ENCODE data around the gene FAAP24.
"Not testable (repeated sequence)": the region's sequence is repeated elsewhere in the genome, so short reads cannot be mapped to it uniquely, and the experiment has no call there.

The FAAP24 gene, protein sequence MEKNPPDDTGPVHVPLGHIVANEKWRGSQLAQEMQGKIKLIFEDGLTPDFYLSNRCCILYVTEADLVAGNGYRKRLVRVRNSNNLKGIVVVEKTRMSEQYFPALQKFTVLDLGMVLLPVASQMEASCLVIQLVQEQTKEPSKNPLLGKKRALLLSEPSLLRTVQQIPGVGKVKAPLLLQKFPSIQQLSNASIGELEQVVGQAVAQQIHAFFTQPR

DNA sequence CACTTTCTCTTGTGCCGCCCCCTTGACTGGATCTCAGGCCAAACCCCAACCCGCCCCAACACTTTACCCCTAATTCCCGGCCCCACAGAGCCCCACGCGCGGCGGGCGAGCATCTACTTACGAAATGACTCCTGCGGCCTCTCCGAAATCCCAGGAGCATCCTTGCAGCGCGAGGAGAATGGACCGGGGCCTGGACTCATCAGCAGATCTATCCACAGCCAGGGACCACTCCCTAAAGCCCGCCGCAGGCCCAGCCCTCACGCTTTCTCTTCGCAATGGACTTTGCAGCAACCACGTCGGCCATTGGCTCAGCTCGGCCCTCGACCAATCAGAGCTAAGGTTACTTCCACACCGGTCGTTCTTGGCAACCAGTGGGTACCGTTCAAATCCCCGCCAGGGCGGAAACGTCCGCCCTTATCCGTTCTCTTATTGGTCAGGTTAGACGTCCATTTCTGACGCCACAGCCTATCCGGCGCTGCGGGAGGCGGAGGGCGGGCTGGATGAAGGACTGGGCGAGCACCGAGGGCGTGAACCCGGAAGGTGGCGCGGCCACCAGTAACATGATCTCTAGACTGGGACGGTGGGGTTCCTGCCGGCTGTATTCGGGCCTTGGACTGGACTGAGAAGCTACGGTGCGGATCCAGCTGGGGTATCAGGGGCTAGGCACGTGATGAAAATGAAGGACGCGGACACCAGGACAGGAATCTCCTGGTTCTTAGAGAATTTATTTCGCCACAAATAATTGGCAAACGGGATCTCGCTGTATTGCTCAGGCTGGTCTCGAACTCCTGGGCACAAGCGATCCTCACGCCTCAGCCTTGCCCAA, at the start of gene FAAP24, which contains the start of gene CEP89:
TSS of gene FAAP24 (plus strand) at position 528 of the 826 bp plus-strand sequence. CDS start 955 bp downstream, outside the sequence.
TSS of gene CEP89 (minus strand) at position 244 of the 826 bp plus-strand sequence. CDS start at position 160, 84 bp downstream.
- peak; percentile 98 for DNase-seq

DNA sequence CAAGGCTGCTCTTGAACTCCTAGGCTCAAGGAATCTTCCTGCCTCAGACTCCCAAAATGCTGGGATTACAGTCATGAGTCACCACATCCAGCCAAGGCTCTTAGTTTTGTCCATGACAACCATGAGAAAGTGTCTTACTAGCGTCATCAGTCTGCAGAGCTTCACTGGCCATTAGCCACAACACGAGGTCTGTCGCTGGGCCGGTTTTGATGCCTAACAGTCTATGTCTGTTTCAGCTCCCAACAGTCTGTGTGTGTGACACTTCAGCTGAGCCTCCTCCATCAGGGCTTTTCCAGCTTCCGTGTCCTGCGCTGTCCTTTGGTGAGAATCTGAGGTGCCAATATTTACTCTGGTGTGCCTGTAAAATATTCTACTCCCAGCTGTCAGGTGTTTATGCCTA, 47.8 kb upstream of the FAAP24 start:
- no peak for DNase-seq

DNA sequence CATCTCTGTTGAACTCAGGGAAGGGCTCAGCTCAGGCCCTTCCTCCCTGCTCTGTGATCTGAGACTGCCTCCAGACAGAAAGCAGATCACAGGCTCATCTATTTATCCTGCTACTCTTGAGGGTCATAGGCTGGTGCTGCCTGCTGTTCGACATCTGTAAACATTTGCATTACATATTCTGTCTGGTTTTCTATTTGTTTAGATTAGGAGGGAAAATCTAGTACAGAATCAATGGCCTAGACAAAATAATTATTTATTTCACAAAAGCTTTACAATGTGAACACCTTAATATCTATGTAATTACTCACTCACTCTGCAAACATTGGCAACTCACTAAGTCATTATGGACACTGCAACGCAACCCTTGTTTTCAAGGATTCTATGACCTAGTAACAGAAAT, 43.2 kb upstream of the FAAP24 start:
- no peak for DNase-seq

DNA sequence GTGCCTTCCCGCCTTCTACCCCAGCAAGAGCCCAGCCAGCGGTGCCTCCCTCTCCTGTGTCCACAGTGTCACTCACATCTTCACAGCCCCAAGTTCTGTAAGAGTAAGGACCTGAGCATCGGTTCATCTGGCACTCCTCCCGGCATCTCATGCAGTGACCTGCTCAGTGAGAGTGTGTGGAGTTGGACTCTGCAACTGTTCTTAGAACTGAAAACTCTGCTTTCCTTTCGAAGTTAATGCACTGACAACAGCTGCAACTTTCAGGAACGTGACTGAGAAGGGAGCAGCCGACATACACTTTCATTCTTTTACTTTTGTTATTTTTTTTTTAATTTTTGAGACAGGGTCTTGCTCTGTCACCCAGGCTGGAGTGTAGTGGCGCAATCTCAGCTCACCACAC, 41.5 kb upstream of the FAAP24 start:
- no peak for DNase-seq

DNA sequence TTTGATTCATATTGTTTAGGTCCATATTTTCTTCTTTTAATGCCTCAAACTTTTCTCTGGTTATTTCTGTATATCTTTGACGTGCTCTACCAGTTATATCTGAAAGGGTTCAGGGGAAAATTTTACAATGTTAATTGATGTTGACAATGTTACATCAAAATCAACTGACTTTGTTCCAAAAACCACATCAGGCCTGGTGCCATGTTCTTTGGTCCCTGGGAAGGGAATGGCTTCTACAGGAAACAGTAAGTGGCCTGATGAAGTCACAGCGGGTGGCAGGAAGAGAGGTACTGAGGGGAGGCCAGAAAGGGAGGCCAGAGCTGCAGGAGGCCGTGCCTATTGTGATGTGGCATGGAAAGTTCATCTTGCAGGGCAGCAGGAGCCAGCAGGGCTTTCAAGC, 38.5 kb upstream of the FAAP24 start:
- no peak for DNase-seq

DNA sequence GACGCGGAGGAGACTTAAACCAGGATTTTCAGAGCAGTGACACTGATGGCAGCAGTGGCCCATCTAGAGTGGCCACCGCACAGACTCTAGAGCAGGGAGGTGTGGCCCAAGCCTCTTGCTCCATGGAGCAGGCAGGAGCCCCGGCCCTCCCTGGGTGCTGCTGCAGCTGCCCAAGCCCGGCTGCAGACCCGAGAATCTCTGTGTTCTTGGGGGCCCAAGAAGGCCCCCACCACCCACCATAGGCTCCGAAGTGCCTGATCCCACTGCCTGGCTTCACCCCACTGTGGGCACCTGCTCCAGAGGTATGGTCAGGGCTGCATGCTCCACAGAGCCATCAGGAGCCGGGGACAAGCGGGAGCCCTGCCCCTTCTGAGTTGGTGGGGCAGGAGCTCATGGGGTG, 36.4 kb upstream of the FAAP24 start:
- no peak for DNase-seq

DNA sequence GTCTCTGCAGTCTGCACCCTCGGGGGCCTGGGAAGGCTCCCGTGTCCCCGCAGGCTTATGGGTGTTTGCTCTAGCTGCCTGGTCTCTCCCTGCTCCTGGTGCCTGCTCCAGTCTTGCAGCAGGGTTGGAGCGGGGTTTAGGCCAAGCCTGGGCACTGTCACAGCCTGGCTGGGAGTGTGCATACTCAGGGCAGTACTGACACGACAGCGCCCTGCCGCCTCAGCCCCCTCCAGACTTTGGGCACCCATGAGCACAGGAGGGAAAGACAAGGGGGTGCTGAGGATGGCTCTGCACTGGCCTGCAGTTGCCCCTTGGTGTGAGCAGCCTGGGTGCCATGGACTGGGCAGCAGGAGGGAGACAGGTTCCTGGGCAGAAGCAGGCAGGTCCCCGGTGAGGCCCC, 36.0 kb upstream of the FAAP24 start:
- DNase-seq, result no peak

DNA sequence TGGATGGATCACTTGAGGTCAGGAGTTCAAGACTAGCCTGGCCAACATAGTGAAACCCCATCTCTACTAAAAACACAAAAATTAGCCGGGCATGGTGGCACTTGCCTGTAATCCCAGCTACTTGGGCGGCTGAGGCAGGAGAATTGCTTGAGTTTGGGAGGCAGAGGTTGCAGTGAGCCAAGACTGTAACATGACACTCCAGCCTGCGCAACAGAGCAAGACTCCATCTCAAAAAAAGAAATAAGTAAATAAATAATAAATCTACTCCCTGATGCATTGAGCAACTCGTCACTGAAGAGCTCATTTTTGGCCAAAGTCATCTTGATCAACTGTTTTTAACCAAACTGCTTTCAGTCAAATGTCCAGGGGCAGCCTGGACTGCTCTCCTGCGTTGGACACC, 30.8 kb upstream of the FAAP24 start:
- not testable (repeated sequence) for DNase-seq

DNA sequence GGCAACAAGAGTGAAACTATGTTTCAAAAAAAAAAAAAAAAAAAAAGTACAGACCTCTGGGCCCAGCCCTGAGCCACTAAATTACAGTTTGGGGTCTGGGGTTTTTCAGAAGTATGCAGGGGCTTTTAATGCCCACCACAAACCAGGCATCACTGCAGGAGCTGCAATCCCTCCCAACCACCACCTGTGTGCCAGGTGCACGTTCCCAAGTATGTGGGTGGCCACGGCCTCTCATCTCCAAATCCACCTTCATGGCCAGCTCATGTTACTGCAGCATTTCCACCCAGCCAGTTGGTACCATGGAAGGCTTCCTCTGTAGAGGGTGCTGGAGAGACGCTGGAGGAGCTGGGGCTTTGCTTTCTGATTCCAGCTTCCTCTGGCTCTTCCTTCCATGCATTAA, 26.8 kb upstream of the FAAP24 start:
- no peak for DNase-seq

DNA sequence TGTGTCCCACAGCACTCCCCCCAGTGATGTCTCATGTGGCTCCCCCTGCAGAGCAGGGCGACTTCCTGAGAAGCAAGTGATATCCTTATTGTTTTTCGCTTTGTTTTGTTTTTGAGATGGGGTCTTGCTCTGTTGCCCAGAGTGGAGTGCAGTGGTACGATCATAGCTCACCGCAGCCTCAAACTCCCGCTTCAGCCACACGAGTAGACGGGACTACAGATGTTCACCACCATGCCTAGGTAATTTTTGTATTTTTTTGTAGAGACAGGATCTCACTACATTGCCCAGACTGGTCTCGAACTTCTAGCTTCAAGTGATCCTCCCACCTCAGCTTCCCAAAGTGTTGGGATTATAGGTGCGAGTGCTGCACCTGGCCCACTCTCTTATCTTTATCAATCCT, 5.3 kb upstream of the FAAP24 start:
- no peak for DNase-seq

DNA sequence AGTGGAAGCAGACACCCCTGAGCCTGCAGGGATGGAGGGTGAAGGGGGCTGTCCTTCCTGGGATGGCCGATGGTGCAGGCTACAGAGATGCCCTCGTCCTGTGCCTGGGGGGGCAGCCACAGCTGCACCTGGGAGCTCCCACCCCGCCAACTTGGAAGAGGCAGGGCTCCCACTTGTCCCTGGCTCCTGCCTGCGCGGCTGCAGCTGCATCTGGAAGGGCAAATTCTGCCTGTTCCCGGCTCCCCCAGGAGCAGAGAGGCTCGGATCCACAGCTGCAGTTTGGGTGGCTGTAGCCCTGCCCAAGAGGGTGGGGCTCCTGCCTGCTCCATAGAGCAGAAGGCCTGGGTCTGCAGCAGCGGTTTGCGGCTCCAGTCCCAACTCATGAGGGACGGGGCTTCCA, 2.5 kb upstream of the FAAP24 start:
- DNase-seq, result no peak

DNA sequence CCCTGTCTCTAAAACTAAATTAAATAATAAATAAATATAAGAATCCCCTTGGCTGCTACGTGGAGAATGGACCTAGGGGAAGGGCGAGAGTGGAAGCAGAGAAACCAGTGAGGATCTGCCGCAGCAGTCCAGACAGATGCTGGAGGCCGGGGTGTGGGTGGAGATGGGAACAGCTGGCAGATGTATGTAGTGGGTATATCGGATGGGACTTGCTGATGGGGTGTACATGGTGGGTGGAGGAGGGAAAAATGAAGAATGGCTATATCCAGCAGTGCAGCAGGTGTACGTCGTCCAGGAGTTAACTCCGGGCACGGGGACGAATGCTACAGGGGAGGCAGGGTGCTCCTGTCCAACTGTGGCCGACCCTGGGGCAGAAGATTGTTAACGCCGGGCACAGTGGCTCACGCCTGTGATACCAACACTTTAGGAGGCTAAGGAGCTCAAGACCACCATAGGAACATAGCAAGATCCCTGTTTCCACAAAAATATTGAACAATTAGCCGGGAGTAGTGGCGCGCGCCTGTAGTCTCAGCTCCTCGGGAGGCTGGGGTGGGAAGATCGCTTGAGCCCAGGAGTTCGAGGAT, 938 bp upstream of the FAAP24 start:
- DNase-seq, result no peak

DNA sequence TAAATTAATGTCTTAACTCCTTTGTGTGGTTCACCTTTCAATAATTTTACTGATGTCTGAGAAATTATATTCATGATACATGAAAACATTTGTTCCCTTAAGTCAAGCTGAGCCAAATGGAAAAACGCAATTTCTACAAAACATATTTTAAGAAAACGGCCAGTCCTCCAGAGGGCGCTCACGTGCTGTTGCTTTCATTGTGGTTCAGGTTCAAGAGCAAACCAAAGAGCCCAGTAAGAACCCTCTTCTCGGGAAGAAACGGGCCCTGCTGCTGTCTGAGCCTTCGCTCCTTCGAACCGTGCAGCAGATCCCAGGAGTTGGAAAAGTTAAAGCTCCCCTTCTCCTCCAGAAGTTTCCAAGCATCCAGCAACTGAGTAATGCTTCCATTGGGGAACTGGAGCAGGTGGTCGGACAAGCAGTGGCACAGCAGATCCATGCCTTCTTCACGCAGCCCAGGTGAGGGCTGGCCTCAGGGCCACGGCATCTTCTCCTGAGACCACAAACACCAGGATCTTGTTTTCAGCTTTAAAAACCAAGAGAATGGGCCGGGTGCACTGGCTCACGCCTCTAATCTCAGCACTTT, 4.3 kb downstream of the FAAP24 start:
- DNase-seq, result peak; percentile 7

DNA sequence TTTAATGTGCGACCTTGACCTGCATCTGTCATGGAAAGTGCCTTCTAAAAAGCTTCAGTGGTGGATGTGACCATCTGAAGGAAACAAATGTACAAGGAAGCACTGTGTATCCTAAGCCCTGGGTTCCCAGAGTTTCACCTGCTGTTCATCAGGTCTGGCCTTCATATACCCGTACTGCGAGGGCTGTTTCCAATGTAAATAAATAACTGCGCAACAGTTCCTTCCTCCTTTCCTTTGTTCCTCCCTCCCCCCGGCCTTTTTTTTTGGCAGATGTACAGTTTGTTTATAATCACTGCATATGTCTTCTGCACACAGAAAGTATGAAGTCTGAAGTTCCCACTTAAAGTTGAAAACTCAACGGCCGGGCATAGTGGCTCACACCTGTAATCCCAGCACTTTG, 5.2 kb downstream of the FAAP24 start:
- no peak for DNase-seq

DNA sequence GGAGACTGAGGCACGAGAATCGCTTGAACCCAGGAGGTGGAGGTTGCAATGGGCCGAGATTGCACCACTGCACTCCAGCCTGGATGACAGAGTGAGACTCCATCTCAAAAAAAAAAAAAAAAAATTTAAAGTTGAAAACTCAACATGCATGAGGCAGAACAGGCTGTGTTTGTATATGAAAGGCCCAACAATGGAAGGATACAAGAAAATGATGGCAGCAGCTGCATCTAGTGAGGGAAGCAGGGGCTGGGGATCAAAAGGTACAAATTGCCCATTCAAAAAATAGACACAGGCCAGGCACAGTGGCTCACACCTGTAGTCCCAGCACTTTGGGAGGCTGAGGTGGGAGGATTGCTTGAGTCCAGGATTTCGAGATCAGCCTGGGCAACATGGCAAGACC, 5.8 kb downstream of the FAAP24 start:
- not testable (repeated sequence) for DNase-seq

DNA sequence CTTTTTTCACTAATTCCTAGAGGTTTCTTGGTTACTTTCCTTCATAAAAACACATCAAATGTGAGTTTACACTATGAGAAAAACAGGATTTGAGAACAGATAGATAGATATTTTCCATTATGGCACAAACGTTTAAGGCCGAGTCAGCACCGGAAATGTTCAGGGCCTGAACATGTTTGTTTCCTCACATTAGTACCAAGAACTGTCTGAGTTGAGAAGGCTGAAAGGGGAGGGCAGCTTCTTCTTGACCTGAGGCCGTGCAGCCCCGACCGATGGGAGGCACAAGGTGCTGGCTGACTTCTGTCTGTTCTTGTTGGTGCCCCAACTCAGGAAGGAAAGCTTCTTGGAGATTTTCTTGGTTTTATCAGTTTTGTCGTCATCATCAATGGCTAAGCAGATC, 7.8 kb downstream of the FAAP24 start:
- not testable (repeated sequence) for DNase-seq

DNA sequence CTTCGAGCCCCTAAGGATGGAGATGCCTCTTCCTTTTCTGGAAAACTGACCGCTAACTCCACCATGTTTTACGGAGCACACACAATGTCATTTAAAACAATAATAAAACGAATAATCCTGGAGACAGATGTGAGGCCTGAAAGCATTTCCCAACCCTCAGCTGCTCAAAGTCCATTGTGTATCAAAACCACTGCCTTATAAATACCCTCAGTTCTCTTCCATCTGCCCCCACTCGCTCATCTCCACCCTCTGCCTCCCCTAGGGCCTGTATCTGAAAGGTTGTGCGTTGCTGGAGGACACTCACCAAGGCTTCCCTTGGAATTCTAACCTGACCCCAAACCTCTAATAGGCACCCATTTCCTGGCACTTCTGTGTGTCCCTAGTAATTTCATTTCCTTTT, 10.4 kb downstream of the FAAP24 start:
- not testable (repeated sequence) for DNase-seq

DNA sequence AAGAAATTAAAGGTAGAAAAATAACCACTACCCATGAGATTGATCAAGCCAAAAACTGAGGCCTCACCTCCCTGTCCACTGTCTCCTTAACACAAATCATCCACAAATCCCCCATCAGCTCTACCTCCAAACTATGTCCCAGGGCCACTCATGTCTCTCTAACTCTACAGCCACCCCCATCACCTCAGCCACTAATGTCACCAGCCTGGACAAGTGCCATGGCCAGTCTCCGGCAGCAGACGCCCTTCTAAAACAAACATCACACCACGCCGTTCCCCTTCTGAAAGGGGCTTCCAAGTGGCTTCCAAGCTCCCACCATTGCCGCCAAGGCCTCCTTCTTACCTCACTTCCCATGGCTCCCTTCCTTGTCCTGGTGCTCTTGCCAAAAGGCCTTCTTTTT, 16.2 kb downstream of the FAAP24 start:
- DNase-seq, result not testable (repeated sequence)

DNA sequence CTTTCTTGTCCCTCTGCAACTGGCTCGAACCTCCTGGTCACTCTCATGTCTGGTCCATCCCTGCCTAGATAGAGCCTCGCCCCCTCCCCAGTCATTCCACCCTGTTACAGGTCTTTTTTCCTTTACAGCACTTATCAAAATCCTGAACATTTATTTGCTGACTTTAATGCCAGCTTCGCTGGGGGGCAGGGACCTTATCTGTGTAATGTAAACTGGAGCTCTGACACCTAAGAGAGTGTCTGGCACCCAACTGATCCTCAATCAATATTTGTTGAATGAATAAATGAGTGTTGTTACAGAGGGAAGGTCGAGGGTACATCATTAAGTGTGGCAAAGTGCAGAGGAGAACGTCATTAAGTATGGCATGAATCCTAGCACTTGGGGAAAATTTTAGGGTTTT, 16.7 kb downstream of the FAAP24 start:
- no peak for DNase-seq

DNA sequence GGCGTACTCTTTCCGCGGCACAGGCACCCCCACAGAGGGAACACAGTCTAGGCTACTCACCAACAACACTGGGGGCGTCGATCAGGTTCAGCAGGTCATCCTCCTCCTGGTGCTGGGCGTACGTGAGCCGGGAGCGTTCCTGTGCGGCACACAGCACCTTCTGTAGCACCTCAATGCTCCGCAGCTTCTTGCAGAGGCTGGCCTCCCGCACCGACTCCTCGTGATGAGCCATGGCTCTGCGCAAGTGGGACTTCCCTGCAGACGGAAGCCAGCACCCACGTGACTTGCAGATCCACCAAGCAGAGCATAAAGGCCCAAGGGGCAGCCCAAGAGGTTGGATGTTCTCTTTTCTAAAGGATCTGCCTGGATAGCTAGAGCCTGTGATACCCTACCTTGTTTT, 23.9 kb downstream of the FAAP24 start:
- DNase-seq, result not testable (repeated sequence)

DNA sequence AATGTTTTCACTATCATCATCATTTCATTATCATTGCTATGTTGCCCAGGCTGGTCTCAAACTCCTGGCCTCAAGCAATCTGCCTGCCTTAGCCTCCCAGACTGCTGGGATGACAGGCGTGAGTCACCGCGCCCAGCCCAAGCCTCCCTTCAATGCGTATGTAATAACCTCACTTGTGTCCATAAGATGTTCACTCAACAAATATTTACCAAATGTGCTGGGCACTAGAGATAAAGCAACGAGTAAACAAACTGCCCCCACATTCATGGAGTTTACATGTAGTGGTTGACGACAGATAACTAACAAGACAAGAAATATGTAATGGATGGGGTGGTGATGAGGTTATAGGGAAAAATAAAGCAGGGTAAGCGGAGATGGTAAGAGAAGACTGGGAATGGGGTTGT, 25.0 kb downstream of the FAAP24 start:
- not testable (repeated sequence) for DNase-seq

DNA sequence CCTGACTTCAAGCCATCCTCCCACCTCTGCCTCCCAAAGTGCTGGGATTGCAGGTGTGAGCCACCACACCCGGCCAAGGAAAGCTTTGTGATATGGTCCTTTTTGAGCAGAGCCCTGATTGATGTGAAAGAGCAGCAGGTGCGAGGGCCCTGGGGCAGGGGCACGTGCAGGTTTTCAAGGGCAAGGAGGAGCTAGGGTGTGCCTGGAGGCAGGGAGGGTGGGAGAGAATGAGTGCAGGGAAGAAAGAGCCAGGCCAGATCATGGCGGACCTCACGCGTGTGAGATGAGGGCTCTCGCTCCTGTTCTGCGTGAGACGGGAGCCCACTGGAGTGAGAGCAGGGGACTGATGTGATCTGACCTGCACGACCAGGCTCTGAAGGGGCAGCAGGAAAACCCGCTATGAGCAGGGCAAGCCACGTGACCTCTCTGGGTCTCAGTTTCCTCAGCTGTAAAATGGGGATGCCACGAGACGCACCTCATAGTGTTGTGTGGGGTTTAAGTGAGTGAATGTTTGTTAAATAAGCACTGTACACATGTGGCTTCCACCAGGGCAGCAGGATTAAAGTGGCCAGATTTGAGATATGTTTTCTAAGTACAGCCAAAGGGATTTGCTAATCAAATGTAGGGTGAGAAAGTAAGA, 25.8 kb downstream of the FAAP24 start:
- DNase-seq, result no peak

DNA sequence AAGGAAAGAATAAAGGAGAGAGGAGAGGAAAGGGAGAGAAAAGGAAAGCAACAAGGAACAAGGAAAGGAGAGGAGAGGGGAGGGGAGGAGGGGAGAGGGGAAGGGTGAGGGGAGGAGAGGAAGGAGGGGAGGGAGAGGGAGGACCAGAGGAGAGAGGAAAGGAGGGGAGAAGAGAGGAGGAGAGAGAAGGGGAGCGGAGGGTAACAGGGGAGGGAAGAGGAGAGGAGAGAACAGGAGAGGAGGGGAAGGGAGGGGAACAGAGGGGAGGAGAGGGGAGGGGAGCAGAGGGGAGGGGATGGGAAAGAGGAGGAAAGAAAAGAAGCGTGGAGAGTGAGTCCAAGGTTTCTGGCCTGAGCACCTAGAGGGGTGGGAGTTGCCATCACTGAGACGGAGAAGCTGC, 26.7 kb downstream of the FAAP24 start:
- no peak for DNase-seq
